NCI-H1930 (cell line): ENCODE measurements around the gene ZC3H18.

Experiments
- DNase-seq, 2 experiments: peaks; one replicate each; lab custom pipeline; 2025; lab: John Stamatoyannopoulos, UW

The ZC3H18 gene

DNA sequence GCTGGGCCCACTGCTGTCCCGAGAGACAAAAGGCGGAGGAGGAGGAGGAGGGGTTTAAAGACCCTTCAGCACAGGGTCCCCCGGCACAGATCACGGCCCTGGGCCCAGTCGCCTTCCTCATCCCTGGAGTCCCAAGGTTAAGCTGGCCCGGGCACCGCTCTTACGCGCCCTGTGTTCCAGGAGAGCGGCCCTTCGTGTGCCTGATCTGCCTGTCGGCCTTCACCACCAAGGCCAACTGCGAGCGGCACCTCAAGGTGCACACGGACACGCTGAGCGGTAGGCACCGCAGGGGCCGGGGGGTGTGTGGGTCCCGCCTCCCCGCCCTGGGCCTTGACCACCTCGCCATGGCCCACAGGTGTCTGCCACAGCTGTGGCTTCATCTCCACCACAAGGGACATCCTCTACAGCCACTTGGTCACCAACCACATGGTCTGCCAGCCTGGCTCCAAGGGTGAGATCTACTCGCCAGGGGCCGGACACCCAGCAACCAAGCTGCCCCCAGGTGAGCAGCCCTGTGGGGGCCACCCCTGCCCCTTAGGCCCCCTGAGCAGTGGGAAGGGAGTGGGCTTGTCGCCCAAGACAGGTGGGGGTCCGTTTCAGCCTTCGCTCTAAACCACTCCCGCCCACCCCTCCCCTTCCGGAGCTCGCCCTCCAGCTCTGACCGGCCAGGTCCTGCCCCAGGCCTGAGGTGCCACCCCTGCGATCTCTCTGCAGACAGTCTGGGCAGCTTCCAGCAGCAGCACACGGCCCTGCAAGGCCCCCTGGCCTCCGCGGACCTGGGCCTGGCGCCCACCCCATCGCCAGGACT is 37.6 kb upstream of the ZC3H18 start:
- no peak for DNase-seq

DNA sequence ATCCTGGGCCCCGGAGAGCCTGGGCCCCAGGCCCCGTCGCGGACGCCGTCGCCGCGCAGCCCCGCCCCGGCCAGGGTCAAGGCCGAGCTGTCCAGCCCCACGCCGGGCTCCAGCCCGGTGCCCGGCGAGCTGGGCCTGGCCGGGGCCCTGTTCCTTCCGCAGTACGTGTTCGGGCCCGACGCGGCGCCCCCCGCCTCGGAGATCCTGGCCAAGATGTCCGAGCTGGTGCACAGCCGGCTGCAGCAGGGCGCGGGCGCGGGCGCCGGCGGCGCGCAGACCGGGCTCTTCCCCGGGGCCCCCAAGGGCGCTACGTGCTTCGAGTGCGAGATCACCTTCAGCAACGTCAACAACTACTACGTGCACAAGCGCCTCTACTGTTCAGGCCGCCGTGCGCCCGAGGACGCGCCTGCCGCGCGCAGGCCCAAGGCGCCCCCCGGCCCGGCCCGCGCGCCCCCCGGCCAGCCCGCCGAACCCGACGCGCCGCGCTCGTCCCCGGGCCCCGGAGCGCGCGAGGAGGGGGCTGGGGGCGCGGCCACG is 36.8 kb upstream of the ZC3H18 start:
- DNase-seq, result peak; percentile 19 to 60

DNA sequence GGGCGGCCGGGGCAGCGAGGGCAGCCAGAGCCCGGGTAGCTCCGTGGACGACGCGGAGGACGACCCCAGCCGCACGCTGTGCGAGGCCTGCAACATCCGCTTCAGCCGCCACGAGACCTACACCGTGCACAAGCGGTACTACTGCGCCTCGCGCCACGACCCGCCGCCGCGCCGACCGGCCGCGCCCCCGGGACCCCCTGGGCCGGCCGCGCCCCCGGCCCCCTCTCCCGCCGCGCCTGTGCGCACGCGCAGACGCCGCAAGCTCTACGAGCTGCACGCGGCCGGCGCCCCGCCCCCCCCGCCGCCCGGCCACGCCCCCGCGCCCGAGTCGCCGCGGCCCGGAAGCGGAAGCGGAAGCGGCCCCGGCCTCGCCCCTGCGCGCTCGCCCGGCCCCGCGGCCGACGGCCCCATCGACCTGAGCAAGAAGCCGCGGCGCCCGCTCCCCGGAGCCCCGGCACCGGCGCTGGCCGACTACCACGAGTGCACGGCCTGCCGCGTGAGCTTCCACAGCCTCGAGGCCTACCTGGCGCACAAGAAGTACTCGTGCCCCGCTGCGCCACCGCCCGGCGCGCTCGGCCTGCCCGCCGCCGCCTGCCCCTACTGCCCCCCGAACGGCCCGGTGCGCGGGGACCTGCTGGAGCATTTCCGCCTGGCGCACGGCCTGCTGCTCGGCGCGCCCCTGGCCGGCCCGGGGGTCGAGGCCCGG is 36.1 kb upstream of the ZC3H18 start:
- DNase-seq, result peak; percentile 60 to 71

DNA sequence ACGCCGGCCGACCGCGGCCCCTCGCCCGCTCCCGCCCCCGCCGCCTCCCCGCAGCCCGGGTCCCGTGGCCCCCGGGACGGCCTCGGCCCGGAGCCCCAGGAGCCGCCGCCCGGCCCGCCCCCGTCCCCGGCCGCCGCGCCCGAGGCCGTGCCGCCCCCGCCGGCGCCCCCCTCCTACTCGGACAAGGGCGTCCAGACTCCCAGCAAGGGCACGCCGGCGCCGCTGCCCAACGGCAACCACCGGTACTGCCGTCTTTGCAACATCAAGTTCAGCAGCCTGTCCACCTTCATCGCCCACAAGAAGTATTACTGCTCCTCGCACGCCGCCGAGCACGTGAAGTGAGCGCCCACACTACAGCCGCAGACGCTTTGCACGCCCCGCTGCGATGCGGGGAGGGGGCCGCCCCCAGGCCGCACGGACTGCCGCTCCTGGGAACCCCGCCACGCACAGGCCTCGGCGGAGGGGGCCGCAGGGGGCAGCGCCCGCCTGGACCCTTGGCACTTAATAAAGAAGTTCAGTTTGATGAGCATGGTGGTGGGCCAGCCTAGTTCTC is 35.5 kb upstream of the ZC3H18 start:
- no peak for DNase-seq

DNA sequence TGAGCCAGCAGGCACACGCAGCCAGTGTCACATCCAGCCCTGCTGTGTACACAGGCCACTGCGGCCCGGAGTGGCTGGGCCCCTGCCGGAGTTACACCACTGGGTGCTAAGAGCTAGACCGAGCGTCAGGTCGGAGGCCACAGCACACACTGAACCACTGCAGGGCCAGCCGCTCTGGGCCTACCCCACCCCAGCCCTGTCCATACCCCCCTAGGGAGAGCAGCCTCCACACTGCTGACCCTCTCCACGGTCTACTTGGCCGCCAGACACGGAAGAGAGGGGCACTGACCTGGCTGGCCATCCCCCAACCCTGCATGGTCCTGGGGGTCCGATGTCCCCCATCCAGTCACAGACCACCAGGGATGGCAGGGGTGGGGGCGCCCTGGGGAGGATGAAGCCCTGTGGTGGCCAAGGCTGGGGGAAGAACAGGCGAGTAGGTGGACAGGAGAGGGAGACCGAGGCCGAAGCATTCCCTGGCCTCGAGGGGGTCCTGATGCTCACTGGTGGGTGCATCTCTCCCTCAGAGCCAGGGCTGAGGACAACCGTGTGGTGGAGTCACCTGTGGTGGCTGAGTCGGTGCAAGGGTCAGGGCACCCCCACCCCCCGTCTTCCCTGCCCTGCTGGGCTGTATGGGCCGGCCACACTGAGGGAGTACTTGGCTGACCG is 34.9 kb upstream of the ZC3H18 start:
- DNase-seq, result no peak

DNA sequence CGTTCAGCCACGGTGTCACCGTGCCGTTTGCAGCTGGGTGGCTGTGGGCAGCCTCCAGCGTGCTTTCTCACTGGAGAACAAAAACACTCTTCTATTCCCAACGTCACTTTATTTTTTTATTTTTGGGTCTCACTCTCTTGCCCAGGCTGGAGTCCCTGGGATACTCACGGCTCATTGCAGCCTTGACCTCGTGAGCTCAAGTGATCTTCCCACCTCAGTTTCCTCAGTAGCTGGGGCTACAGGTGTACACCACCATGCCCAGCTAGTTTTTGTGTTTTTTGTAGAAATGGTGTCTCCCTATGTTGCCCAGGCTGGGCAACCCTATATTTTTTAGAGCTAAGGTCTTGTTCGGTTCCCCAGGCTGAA is 34.4 kb upstream of the ZC3H18 start:
- no peak for DNase-seq

DNA sequence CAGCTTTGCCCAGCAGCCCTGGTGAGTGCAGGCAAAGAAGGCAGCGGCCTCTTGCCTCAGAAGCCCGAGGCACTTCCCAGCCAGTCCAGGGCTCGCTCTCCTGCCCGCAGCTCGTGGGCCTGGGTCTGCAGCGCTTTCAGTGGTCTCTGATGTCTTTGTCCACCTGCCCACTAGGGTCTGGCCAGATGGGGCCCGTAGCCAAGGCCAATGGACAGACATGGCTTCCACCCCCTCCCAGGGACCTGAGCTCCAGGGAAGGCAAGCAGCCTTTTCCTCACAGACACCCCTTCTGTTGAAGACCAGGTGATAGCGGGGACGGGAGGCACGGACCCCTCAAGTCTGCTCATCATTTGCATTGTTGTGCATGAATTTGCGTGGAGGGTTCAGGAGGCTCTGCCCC is 33.7 kb upstream of the ZC3H18 start:
- no peak for DNase-seq

DNA sequence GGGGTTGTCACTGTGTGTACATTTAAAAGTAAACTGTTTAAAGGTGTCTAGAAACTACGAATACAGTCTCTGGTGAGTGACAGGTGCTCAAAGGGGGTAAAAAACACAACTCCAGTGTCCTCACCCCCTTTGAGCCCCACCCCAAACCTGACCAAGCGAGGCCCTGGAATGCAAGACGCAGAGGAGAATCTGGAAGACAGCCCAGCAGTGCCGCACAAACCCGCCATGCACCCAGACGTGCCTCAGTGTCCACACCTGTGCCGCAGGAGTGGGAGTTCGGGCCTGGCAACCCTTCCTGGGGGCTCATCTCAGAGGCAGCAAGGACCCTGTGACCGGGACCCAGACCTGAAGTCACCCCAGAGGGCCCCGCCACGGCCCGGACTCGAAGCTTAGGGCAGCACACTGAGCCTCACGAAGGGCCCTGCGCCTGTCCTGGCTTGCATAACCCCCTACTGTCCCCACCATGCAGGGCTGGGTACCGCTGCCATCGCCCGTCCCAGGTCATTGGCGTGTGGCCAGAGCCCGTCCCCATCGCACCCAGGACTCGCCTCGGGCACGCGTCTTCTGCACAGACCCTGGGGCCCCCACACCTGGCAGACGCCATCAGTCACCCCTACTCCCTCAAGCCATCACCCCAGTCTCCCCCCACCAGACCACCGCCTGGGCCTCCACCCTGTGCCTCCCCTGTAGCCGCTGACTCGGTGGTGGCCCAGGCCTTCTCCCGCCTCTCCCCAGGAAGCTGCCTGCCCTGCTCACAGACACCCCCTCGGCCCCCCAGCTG is 33.0 kb upstream of the ZC3H18 start:
- no peak for DNase-seq

DNA sequence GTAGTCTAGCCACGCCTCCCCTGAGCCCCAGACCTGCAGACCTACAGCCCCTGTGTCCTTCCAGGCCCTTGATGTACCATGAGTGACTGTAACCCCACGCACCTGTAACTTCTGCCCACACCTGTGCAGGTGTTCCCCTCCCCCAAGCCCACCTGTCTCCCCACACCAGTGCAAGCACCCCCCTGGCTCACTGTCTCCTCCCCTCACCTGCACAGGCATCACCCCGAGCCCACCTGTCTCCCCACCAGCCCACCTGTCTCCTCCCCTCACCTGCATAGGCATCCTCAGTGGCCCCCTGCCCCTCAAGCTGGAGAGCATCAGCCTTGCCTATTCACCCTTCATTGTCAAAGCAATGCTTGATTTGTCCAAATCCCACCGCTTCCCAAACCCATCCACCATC is 32.3 kb upstream of the ZC3H18 start:
- no peak for DNase-seq

DNA sequence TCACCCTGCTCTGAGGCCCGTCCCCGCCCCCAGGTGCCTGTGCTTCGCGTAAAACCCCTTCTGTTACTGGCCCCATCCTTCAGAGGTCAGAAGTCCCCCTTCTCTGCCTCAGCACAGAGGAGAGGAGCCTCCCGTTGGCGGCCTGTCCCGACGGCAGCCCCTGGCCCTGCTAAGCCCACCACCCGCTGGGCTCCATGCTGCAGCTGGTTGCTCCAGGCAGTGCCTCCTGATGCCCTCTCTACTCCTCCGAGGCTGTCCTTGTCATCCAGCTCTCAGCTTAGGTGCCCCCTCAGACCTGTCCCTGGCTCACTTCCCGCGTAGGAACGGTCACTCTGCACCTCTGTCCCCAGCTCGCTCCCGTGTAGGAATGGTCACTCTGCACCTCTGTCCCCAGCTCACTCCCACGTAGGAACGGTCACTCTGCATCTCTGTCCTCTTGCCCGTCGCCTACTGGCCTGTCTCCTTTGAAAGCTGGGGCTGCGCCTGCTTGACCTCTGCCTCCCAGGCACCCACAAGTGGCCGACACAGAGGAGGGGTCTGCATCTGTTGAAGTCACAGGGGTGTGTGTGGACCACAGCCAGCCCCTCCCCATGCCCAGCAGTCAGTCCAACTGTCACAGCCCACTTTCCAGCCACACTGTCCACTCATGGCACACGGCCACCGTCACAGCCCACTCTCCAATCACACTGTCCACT is 31.7 kb upstream of the ZC3H18 start:
- no peak for DNase-seq

DNA sequence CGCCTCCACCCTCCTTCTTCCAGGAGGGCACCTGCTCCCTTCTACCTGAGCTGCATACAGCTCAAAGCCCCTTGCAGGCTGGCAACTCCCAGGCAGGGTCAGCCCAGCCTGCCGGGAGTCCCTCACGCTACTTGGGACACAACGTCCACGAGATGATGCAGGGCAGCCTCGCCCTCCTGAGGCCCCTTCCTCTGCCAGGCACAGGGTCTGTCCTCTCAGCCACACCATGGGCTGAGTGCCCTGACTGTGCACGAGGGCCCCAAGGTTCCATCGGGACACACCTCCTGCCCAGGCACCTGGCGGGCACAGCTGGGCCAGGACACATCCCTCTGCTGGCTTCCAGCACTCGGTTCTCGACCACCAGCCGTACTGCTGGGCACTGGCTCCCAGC is 30.9 kb upstream of the ZC3H18 start:
- DNase-seq, result no peak

DNA sequence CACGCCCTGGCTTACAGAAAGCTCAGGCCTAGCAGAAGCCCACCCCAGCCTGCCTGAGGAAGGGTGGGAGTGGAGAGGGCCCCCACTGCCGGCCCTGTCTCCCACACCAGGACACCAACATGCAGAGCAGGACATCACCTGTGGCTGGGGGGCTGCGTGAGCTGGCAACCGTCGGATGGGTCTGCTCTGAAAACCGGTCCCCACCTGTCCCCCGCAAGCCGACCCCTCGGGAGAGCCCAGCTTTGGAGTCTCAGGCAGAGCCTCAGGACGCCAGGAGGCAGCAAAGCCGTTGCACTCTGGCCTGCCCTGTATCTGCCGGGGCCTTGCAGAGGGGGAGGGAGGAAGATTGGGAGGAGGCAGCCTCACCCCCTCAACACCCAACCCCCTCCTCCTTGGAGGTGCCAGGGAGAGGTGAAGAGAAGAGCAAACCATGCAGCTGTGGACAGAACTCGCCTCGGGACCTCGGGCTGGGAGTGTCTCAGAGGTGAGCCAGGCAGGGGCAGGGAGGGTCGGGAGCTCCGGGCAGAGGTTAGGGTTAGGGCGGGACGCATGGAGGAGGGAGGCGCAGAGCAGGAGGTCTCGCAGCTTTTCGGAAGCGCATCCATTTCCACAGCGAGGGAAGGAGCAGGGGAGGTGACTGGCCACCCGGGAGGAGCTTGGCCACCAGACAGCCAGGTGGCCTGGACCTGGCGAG is 30.4 kb upstream of the ZC3H18 start:
- DNase-seq, result no peak

DNA sequence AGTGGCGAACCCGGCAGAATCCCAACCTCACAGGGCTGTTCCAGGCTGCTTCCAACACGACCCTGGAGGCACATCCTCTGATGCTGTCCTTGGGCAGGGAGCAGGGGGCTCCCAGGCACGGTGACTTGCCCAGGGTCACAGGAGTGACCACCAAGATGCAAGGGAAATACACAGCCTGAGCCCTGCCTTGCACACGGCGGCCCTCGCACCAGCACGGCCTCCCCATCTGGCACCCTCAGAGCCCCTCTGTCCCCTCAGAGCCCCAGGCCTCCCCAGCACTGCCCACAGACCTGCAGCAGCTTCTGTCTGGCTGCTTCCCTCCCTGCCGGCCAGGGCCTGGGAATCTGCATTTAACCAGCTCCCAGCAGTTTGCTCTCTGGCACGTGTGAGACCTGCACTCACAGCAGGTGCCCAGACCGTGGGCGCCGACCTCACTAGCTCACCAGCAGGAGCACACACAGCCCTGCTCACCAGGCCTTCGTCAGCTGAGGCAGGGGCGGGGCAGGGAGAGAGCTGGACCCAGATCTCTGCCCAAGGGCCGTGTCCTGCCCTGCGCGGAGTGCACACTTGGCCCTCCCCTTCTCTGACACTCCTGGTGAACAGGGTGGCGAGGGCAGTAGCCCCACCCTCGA is 29.7 kb upstream of the ZC3H18 start:
- DNase-seq, result no peak

DNA sequence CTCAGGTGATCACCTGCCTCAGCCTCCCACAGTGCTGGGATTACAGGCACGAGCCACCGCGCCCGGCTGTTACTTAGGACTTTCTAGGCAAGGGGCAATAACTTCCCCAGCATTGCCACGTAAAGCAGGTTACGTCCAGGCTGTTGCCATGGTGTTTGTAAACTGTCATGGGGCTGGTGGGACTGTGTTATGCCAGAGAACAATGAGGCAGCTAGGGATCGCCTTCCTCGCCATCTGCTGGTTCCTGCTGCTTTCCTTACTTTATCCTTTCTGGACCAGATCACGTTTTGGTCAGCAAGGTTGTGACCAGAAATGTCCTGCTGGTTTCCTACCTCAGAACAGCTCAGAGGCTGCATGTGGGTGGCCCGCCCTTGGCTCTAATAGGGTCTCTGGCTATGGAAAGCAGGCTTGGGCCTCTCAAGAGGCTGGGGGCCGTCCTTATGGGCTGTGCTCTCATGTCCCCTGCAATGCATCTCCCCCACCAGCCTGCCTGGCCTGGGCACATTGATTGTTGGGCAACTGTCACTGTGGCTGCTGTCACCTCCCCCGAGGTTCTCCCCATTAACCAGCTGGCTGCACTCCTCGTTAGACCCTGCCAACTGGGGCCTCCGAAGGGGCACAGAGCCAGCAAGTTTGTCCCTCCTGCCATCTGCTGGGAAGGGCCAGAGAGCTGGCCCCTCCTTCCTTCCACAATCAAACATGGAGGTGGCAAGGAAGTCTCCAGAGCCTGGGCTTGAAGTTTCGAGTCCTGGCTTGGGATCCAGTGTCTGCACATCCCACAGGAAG is 28.2 kb upstream of the ZC3H18 start:
- no peak for DNase-seq

DNA sequence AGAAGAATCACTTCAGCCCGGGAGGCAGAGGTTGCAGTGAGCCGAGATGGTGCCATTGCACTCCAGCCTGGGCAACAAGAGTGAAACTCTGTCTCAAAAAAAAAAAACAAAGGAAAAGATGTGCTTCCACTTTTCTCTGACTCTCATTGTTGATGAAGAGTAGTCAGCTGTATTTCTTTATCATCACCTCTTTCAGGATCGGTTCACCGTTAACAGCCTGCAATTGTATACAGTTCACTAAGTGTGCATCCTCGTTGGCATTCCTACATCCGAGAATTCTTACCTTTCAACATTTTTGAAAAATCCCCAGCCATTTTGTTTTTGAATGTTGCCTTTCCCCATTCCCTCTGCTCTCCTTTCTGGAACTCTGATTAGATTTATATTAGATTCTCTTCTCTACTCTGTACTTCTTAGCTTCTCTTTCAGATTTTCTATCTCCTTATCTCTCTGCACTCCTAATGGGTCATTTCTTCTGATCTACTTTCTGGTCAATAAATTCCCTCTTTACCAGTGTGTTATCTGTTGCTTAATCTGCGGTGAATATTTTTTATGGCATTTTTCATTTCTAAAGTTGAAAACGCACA is 26.9 kb upstream of the ZC3H18 start:
- DNase-seq, result no peak

DNA sequence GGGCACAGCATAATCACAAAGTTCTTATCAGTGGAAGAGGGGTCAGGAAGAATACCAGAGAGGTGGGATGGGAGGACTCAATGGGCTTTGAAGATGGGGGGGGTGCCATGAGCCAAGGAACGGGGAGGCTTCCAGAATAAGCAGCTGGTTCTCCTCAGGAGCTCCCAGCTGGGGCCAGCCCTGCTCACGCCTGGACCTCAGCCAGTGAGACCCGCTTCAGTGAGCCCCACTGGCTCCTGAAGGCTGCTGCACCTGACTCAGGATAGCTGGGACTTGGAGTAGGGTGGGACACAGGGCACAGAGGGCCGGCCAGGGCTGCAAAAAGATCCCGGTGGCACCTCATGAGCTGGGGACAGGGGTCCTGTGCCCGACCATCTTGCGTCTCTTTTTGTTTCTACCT is 24.4 kb upstream of the ZC3H18 start:
- no peak for DNase-seq

DNA sequence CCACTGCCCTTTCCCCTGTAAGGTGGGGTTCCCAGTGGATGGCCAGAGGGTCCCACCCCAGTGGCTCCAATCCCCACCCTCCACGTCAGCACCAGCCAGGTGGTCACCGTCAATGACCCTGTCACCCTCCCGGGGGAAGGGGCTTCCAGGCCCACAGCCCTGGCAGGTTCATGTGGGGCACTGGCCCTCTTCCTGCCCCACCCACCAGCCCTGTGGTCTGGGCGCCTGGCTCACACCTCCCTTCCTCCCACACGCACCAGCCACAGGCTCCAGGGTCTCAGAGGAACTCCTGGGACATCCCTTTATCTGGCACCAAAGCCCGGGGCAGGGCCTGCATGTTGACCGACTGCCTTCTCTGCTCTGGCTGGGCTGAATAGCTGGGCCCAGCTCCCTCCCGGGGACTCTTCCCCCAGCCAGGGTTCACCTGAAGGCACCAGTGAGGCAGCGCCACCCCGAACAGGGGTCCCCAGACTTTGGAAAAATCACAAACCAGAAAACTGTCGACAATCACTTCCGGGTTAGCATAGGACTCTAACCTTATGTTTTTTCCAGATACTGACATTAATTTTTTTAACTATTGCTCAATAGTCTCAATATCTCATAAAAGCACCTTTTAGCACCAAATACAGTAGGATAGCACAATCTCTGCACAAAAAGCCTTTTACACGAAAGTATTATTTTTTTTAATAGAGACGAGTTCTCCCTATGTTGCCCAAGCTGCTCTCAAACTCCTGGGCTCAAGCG is 21.9 kb upstream of the ZC3H18 start:
- no peak for DNase-seq

DNA sequence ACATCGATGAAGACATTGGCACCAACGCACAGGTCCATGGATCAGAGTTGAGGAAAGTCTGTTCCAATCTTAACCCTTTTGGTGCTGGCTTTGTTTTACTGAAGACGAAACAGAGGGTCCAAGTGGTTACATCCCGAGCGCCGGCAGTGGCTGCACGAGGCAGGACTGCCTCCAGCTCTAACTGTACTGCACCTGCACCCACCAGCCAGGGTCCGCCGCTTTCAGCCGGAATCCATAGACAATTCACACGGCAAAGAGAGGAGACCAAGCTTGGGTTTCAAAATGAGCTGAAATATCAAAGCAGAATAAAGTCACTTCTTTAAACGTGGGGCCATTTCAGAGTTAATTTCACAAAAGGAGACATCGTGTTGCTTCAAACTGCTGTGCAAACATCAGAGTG is 21.2 kb upstream of the ZC3H18 start:
- no peak for DNase-seq
